HG03565 (cell line): ENCODE results near the gene DBN1.
"Not testable (repeated sequence)": the region's sequence is repeated elsewhere in the genome, so short reads cannot be mapped to it uniquely, and the experiment has no call there.

ENCODE experiments used
- ATAC-seq: cut with Tn5 transposase; IDR thresholded peaks from one replicate; pipeline ENCODE4 v1.9.1; 2021; ENCODE audit warnings: mild to moderate bottlenecking, moderate library complexity; ENCODE audit not compliant: unreplicated experiment

DBN1 gene

DNA sequence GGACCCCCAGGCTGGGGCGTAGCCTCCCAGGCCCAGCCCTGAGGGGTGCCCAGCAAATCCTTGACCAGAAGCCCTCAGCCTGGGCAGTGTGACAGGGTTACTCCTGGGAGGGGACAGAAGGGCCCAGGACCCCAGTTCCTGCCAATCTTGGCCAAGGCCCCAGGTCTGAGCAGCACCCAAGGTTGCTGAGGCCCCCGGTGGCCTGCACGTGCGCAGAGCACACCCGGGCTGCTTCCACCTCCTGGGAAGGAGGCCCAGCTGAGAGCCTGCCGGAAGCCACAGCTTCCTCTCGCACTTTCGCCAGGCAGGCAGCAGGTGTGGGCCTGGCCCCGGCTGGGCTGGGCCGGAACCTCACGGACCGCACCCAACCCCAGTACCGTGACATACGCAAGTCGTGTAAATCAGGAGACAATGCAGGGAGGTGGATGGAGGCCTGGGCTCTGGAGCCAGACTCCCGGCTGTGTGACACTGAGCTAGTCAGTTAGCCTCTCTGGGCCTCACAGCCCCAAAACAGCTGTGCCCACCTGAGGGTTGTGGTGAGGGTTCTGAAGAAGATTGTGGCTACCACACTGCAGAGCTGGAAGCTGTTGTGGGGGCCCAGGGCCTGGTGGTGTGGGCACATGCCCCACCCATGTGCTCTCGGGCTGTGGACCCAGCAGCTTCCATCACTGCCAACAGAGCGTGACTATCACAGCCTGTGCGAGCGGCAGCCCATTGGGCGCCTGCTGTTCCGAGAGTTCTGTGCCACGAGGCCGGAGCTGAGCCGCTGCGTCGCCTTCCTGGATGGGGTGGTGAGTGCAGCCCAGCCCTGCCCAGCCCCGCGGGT, 41.9 kb downstream of the DBN1 start:
- ATAC-seq: peak; percentile 30

DNA sequence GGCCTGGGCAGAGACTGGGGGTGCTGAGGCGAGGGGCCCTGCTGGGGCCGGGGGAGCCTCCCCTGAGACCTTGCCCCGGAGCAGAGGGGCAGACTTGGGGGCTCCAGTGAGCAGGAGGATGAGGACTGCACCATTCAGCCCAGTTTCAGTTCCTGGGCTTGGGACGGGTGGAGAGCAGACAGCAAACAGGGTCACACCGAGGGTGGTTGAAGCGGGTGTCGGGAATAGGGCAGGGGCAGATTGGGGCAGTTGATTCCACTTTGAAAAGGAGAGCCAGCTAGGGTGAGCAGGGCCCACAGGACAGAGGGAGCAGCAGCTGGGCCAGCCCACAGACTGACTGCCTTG, 42.5 kb downstream of the DBN1 start:
- ATAC-seq: no peak

DNA sequence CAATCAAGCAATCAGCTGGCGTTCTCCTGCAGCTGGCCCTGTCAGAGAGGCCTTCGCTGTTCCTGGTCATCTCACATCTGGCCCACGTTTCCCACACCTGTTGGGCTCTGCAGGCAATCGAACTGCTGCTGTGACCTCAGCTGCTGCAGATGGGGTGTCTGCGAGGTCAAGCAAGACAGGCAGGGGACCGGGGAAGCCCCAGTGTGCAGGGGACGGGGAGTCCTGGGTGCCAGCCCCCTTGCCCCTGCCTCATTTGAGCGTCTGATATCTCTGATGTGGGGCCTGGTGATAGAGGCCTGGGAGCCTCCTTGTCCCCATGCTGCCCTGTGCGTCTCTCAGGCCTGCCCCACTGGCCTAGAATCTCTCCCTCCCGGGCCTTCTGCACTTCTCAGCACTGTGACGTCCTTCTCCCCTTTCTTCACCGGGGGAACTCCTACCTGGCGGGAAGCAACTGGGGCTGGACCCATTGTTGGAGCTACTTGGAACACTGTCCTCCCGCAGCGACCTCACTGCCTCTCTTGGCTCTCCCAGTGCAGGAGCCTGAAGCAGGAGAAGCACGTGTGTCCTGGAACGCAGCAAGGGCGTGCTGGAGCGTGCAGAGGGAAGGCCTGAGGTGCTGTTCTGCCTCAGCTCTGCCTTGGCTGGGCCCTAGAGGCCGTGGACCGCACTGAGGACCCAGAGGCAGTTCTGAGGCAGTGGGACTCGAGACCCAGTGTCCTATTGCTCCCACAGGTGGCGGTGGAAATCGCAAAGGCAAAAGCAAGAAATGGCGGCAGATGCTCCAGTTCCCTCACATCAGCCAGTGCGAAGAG, 43.1 kb downstream of the DBN1 start:
- ATAC-seq: no peak

DNA sequence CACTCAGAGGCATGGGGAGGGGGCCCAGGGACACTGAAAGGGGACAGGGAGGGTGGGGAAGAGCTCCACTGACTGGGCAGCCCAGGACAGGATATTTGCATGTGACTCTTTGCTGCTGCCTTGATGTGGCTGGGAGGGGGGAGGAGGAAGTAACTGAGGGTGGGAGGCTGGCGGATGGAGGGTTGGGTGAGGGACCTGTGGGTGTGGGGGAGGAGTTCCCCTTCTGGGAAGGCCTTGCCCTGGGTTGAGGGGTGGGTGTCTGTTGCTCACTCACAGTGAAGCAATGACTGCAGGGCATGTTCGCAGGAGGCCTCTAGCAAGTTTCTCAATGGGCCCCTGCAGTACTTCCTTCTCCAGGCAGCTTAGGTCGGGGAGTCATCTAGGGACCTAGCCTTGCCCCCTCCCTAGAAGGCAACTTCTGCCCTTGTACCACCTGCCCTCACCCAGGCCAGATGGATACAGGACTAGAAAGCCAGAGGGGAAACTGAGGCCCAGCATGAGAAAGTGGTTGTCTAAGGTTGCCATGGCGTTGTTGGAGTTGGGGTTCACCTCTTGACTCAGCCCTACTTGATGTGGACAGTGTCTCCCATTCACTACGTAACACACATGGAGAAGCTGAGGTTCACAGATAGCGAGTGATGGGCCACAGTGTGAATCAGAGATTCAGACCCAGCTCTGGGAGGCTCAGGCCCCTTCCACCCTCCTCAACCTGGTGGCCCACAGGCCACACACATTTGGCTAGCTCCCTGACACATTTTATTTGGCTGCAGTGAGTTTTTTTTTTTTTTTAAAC, 44.0 kb downstream of the DBN1 start:
- no peak for ATAC-seq

DNA sequence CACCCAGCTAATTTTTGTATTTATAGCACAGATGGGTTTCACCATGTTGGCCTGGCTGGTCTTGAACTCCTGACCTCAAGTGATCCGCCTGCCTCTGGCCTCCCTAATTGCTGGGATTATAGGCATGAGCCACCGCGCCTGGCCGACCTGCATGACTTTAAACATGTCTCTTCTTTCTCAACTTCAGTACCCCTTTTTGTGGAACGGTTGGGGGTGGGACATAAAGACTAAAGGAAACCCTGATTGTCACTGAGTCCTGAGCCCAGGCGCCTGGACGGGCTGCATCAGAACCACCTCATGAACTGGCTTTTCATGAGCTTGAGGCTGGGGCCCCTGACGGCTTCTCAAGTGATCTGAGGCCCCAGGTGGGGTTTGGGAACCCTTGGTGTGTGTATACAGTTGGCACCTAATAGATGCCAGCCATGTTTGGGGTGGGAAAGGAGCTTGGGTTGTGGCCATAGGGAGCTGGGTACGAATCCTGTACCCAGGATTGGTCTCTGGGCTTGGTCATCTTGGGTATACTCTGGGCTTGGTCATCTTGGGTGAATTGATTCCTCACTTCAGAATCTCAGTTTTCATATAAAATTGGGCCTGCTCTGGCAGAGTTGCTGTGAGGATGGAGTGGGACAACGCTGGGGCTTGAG, 44.7 kb downstream of the DBN1 start:
- no peak for ATAC-seq

DNA sequence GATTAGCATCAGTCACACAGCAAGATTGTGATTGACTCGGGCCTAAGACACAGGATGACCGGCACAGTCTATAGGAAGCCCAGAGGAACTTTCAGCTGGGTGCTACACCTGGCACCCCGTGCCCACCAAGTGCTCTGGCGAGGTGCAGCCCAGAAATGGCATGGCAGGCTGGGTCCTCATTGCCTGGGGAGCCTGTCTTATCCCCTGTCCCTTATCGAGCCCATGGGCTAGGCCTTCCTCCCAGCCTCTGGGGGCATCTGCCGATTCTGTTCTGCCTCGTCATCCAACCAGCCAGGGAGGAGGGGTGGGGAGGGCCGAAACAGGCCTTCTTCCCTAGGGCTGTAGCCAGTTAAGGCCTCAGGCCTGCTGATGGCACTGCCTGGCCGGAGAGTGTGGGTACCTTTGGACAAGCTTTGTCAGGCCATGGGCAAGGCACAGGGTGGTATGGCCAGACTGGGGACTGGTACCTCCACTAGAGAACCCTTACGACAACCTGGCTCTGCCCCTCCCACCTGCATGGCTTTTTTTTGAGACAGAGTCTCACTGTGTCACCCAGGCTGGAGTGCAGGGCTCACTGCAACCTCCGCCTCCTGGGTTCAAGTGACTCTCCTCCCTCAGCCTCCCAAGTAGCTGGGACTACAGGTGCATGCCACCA, 45.4 kb downstream of the DBN1 start:
- ATAC-seq: no peak

DNA sequence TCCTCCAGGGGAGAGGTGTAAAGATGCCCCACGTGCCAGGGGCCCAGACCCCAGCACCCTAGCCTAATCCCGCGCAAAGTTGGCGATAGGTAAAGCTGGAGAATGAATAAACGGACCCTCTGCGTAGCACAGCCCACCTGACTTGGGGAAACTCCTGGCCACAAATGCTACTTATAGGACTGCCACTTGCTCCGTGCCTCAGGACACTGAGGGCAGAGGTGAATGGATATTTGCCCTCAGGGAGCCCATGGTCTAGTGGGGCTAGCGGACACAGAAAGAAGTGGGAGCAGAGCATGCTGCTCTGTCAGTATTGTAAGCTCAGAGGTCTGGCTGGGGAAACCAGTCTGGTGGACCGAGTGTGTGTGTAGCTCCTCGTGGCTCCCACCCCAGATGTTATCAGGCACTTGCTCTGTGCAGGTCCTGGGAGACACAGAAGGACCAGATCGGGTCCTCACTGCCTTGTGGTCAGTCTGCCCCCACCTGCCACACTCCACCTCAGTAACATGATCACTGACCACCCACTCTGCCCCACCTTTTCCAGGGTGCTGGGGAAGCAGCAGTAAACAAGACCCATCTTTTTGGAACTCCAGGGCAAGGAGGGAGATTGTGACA, 46.1 kb downstream of the DBN1 start:
- ATAC-seq: no peak

DNA sequence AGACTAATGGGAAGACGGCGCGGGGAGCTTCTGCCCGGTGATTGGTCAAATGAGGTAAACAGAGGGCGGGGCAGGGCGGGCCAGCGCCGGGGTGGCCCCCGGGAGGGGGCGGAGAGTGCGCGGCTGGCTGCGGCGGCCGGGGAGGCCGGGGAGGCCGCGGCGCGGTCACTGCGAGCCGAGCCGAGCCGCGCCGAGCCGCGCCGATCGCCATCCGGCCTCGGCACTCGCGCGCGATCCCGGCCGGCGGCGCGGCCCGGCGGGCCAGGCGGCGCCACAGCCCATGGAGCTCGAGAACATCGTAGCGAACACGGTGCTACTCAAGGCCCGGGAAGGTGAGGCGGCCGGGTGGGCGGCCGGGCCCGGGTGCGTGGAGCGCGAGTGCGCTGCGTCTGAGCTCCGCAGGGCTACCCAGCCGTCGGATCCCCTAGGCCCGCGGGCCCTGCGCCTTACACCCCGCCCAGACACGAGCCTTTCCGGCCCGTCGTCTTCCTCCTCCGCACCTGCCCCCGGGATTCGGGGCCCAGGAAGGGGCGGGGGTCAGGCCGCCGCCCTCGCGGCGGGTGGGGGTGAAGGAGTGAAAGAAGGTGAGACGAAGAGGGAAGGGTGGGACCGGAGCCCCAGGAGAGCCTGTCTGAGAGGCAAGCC, 46.7 kb downstream of the DBN1 start, which contains the start of gene GRK6:
GRK6 (plus strand) TSS at position 111 of the 645 bp plus-strand sequence; CDS start at position 281, 170 bp downstream.
- ATAC-seq: peak; percentile 5

DNA sequence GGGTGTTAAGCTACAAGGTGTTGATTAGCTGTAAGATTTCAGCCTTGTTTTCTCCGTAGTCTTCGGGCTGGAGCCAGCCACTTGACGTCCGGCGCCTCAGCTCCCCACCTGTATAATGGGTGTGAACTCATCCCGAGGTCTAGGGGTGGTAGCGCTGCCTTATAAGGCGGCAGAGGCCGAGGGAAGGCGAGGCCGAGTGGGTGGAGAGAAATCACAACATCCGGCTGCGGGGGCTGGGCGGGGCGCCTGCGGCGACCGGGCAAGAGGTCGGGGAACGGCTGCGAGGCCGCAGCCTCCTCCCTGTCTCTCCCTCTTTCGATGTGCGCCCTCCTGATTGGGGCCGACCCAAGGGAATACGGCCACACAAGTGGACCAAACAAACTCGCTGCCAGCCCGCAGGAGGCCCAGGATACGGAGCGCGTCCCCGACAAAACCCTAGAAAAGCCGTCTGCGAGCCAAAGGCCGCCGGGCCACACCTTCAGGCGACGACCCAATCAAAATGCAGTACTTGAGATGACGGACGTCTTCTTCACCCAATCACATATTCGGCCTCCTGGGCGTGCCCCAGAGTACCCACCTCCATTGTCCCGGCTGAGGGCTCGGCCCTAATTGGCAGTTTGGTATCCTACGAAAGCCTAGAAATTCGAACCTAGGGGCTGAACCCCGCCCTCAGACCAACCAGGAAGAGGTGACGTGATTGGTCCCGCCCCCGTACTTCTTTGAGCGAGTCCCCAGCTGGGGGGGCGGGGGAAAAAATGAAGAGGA, 47.5 kb downstream of the DBN1 start:
- peak; percentile 63 for ATAC-seq

DNA sequence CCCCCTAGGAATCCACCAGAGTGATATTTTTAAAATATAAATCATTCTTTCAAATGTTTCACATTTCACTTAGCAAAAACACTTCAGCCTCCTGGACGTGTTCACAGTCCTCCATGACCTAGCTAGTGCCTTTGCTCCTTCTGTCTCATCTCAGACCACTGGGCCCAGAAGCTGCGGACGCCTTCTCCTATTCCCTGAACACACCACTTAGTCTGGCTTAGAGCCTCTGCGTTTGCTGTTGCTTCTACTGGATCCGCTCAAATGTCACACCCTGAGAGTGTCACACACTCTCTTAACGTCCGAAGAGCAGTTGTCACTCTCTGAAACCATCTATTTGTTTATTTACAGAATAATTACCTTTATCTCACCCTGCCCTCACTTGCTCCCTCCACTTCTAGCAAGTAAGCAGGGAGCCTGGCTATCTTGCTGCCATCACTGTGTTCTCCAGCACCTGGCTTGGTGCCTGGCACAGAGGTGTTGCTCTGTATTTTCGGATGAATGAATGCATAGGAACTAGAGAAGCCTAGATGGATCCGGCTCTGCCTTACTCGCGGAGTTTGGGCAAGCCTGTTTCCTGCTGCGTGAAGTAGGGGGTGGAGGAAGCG, 48.1 kb downstream of the DBN1 start:
- ATAC-seq: no peak

DNA sequence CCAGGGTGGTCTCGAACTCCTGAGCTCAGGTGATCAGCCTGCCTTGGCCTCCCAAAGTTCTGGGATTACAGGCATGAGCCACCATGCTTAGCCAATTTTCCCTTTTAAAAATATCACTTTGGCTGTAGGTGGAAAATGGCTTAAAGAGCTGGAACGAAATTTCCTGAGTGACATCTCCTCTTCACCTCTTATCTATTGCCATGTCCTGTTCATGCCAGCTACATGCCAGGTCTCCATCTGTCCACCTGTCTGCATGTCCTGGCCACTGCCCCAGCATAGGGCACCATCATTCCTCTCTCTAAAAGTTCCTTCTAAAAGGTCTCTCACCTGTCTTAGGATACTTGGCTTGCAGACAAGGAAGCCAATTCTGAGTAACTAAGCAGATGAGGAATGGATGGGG, 49.8 kb downstream of the DBN1 start:
- ATAC-seq: no peak

DNA sequence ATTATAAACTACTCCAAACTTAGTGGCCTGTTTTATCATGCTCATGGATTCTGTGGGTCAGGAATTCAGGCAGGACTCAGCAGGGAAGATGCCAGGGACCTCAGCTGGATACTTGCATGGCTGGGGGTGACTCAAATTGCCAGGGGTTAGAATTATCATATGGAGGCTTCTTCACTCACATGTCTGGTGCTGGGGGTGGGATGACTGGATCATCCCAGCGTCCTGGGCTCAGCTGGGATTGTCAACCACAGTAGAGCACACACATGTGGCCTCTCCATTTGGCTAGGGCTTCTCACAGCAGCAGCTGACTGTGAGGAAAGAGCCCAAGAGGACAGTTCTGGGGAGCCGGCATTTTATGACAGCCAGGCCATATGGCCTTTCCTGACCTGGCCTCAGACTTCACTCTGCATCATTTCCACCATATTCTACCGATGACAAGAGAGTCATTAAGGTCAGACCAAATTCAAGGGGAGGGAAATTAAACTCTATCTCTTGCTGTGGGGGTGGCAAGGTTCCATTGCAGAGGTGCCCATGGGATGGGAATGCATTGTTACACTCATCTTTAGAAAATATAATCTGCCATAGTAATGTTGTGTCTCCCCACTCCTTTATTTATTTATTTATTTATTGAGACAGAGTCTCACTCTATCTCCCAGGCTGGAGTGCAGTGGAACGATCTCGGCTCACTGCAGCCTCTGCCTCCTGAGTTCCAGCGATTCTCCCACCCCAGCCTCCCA, 52.2 kb downstream of the DBN1 start:
- ATAC-seq: no peak

DNA sequence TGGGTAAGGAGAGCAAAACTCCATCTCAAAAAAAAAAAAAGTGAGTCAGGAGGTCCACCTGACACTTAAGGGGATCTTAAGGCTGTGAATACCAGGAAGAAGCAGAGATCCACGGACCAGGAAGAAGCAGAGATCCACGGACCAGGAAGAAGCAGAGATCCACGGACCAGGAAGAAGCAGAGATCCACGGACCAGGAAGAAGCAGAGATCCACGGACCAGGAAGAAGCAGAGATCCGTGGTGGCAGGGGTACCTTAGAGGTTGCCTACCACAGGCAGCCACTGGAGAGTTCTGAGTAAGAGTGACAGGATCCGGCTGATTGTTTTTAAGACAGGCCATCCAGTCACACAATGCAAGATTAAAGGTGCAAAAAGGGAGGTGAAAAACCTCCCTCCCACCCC, 53.0 kb downstream of the DBN1 start:
- not testable (repeated sequence) for ATAC-seq

DNA sequence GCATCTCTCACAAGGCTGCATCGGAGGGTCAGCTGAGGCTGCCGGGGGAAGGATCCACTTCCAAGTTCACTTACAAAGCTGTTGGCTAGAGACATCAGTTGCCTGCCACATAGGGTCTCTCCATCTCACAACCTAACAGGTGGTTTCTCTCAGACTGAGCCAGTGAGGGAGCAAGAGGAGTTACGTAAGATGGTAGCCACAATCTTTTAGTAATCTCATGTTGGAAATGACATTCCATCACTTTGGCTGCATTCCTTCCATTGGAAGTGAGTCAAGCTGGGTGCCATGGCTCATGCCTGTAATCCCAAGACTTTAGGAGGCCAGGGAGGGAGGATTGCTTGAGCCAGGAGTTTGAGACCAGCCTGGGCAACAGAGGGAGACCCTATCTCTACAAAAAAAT, 54.4 kb downstream of the DBN1 start:
- no peak for ATAC-seq

DNA sequence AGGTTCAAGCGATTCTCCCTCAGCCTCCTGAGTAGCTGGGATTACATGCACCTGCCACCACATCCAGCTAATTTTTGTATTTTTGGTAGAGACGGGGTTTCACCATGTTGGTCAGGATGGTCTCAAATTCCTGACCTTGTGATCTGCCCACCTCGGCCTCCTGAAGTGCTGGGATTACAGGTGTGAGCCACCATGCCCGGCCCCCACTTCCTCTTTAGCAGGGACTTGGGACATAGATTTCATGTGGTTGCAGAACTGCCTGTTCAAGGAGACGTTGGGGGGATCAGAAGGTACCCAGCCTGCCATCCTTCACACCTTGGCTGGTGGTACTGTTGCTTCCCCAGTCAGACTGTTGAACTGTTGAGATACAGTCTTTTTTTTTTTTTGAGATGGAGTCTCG, 56.4 kb downstream of the DBN1 start:
- not testable (repeated sequence) for ATAC-seq

DNA sequence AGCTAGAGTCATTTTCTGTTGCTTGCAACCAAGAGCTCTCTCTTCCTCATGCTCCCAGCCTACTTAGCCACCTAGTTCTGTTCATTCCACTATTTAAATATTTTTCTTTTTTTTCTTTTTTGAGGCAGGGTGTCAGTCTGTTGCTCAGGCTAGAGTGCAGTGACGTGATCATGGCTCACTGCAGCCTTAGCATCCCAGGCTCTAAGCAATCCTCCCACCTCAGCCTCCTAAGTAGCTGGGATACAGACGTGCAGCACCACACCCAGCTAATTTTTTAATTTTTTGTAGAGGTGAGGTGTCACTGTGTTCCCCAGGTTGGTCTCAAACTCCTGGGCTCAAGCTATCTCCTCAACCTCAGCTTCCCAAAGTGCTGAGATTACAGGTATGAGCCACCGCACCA, 59.0 kb downstream of the DBN1 start:
- ATAC-seq: no peak

DNA sequence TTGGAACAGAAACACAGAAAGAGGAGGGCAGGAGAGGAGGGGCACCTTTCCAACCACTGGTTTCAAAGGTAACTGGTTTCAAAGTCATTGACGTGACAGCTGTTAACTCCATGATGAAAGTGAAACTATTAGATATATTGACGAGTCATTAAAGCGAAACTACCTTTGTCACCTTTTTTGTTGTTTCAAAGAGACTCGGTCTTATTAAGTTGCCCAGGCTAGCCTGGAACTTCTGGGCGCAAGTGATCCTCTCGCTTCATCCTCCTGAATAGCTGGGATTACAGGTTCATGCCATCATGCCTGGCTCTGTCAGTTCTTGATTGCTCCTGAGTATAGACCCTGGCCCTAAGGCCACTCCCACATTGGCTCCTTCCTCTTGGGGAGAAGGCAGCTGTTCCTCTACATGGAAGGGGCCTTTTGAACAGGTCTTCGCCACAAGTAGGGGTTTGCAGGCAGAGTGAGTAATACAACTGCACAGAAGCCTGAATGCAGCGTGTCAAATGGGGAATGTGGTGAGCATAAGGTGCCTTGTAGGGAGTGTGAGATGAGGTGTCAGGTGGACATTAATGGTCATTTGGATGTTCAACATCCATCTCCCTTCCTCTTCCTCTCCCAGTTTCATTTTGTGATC, 60.7 kb downstream of the DBN1 start:
- peak; percentile 73 for ATAC-seq
